SHP77 treated with DMSO at 0.1 percent for 48 hours (cell line): ENCODE measurements around the gene LBR.
"Not testable (repeated sequence)": the region's sequence is repeated elsewhere in the genome, so short reads cannot be mapped to it uniquely, and the experiment has no call there.

Experiments used
- DNase-seq: peaks from one replicate; lab custom pipeline; 2025; lab: John Stamatoyannopoulos, UW

The LBR gene

GRCh38 chr1:225427235-225428067 lies at the start of gene LBR:
TSS of gene LBR (minus strand) at chr1:225428038. CDS start at chr1:225424075, 3,963 bp downstream.
- DNase-seq = no peak

GRCh38 chr1:225477296-225477911 lies 49.6 kb upstream of the LBR start:
- DNase-seq = no peak

- DNase-seq = no peak
These were observed 48.7 kb upstream of the LBR start for GRCh38 chr1:225476538-225476988.

GRCh38 chr1:225476100-225476511 lies 48.3 kb upstream of the LBR start:
- no peak for DNase-seq

- peak; percentile 49 for DNase-seq
These were observed 47.4 kb upstream of the LBR start for GRCh38 chr1:225474986-225475820.

GRCh38 chr1:225474439-225474985 lies 46.7 kb upstream of the LBR start:
- no peak for DNase-seq

- DNase-seq = not testable (repeated sequence)
These were observed 46.0 kb upstream of the LBR start for GRCh38 chr1:225473676-225474438.

- DNase-seq = not testable (repeated sequence)
These were observed 45.4 kb upstream of the LBR start for GRCh38 chr1:225473266-225473665.

GRCh38 chr1:225471453-225472301 lies 43.8 kb upstream of the LBR start:
- DNase-seq = no peak

GRCh38 chr1:225471109-225471452 lies 43.2 kb upstream of the LBR start:
- no peak for DNase-seq

- no peak for DNase-seq
These were observed 42.6 kb upstream of the LBR start for GRCh38 chr1:225470211-225471108.

- no peak for DNase-seq
These were observed 41.2 kb upstream of the LBR start for GRCh38 chr1:225469051-225469450.

GRCh38 chr1:225468270-225469020 lies 40.6 kb upstream of the LBR start:
- no peak for DNase-seq

GRCh38 chr1:225467193-225468020 lies 39.6 kb upstream of the LBR start:
- peak; percentile 72 for DNase-seq

- no peak for DNase-seq
These were observed 39.0 kb upstream of the LBR start for GRCh38 chr1:225466848-225467192.

- DNase-seq = no peak
These were observed 38.1 kb upstream of the LBR start for GRCh38 chr1:225465793-225466517.
